Tongue (tissue), 2 donors: ENCODE results near the gene HSF2. TPM values are rescaled to one million over a fixed set of nuclear protein-coding genes. Genes with fewer than 3 reads are reported as not detected.
A peak's percentile ranks its signal among the peaks of the same experiment; 100 is the strongest.

ENCODE experiments used
- DNase-seq: peaks from one replicate; pipeline ENCODE4 v3.0.0-alpha.2; 2015
- total RNA-seq: library from RNA; depleted of rRNA; stranded (reverse); fragments of >200 nt; gene quantifications from one replicate; pipeline ENCODE4 v1.2.3, GENCODE V29; 2014

The HSF2 gene
- total RNA-seq, 1 donor from 2014 or later: 106 TPM

DNA sequence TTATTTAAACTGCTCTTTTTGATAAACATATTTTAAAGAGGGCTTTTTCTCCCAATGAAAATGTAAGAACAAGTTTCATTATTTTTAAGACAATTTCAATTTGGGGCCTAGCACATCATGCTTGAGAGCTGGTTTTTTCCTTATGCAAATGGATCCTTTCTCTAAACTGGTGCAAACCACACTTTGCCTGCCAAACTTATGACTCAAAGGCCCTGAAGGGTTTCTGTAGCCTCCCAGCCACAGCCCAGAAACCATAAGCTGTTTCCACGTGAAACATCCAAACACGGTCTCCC is 451 bp upstream of the HSF2 start:
- no peak for DNase-seq

DNA sequence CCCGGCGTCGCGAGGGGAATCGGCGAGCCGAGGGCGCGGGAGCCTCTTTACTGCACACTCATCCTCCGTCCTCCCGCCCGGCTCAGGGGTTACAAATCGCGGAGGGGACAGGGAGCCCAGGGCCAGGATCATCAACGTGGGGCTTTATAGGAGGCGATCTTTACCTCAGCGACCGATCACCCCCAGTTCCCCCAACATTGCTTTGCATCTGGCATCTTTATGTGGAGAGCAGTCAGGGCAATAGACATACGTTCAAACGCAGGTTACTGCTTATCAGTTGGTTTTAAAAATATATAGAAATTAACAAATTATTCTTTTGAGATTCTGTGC is 634 bp downstream of the HSF2 start:
- peak; percentile 54 for DNase-seq

DNA sequence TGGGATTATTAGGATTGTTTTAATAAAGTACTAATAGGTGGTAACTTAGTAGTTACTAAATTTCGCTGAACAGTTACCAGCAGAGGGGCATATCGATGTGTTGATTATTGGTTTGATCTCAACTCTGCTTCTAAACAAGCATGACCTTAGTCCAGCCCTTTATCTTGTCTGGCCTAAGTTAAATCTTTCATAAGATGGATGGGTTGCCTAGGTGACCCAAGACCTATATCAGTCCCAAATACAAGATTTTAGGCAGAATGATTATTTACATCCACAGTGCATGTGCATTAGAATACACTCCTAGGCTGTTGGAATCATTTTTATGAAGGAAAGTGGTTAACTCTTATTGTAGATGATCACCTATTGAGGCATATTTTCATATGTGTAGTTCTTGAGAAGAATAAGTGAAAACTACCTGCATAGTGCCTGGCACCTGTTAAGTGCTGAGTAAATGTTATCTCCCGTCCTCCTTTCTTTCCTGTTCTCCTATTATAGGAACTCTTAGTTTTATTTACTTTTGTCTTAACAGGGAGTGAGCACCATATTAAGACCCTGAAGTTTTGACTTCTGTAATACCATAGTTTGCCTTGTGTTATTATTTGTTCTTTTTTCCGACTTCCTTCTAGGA is 1.1 kb downstream of the HSF2 start:
- no peak for DNase-seq

DNA sequence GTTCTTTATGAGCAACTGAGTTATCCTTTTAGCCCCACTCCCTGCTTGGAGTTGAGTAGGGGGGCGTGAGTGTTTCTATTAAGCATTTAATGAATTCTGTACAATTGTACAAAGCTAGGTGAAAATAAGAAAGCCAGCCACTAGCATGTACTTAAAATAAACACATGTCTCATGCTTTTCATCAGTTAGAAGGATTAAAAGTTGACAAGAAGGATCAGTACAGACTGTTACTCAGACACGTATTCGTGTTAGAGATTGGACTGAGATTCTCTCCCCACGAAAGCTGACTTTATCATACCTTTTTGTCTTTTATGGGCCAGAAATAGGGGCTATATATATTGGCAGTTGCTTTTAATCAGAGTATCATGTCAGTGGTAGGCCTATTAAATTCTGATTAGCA is 1.7 kb downstream of the HSF2 start:
- DNase-seq: no peak

DNA sequence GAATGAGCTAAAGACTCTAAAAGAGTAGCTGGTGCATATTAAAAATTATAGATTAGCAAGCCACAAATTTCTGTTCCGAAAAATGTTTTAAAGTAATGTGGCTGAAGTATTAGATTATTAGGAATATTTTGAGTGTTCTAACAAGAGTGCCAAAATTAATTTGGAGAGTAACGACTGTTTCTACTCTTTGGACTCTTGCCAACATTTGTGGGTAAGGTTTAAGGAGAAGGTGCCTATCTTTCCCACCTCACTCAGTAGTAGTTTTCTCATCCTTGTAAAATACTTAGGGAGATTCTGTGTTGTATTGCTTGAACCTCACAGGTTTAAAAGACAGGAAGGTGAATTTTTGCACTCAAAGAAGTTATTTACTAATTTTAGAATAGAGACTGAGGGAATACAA is 5.0 kb downstream of the HSF2 start:
- no peak for DNase-seq

DNA sequence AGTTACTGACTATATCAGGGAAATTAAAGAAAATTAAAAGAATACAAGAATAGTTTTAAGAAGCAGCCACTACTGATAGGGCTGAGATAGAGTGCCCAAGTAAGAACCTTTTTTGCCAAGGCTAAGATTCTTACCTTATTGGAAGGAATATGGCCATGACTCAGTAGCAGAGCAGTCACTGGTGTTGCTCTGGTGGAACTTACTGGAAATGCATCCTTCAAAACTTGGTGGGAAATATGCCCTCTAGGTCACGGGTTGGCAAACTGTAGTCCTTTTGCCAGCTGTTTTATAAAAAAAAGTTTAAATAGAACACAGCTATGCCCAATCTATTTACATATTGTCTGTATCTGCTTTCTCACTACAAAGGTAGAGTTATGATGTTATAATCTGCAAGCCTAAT is 6.0 kb downstream of the HSF2 start:
- no peak for DNase-seq

DNA sequence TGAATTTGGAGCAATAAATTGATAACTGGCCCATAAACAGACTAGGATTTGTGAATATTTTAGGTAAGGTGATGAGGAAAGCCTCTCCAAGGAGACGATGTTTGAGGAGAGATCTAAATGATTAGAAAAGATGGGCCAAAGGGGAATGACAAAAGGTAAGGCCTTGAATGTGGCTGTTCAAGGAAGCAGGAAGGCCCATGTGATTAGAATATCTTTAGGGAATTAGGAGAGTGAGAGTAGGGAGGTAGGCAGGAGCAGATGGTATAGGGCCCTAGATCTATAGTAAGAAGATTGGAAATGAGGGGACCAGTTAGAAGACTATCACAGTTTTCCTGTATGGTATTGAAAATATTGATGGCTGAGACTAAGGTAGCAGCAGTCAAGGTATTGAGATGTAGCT is 6.7 kb downstream of the HSF2 start:
- no peak for DNase-seq

DNA sequence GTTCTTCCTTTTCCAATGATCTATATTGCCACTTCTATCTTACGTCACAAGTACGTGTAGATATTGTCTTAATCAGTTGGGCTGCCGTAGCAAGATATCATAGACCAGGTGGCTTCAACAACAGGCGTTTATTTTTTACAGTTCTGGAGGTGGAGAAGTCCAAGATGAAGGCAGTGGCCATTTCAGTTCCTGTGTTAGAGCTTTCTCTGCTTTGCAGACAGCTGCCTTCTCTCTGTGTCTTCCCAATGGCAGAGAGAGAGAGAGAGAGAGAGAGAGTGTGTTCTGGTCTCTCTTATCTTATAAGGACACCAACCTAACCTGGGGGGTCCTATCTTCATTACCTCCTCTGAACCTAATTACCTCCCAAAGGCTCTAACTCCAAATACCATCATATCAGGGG is 8.3 kb downstream of the HSF2 start:
- no peak for DNase-seq

DNA sequence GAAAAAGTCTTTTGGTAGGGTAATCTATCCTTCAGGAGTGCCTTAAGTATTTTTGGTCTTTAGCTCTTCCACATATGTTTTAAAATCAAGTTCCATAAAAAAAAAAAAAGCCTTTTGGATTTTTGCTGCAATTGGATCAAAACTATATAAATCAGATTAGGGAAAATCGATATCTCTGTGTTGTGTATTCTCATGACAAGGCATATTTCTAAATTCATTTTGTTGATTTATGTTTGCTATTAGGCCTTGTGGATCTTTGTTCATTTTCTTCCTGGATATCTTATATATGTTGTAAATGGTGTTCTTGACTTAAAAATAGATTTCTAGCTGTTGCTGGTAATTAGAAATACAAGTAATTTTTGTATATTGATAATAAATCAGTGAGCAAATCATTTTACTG is 8.8 kb downstream of the HSF2 start:
- DNase-seq: no peak

DNA sequence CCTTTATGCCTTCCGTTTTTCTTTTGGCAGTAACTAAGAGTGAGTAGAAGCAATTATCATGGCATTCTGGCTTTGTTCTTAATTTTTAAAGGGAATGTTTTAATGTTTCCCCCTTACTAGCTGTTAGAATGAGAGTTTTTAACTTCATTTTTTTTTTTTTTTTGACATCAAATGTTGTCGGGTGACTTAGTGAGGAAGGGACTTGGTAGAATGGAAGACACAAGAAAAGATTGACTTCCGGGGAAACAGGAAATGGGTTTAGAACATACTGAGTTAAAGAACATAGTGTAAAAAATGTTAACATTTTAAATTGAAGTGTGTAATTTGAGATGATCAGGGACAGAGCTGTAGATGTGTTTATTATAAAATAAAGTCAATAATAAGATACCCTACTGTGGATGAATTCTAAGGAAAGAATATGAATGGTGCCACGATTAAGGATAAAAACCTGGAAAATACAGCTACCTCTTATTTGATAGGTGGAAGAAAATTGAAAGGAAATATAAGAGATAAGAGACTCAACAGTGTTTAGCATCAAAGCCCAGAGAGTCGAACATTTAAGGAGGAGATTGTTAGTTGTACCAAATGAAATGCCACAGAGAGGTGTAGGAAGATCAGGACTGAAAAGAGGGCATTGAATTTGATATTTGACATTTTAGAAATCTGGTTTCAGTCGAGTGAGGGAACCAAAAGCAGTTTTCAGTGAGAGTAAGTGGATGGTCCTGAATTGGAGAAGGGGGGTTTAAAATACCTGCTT is 9.4 kb downstream of the HSF2 start:
- DNase-seq: no peak

DNA sequence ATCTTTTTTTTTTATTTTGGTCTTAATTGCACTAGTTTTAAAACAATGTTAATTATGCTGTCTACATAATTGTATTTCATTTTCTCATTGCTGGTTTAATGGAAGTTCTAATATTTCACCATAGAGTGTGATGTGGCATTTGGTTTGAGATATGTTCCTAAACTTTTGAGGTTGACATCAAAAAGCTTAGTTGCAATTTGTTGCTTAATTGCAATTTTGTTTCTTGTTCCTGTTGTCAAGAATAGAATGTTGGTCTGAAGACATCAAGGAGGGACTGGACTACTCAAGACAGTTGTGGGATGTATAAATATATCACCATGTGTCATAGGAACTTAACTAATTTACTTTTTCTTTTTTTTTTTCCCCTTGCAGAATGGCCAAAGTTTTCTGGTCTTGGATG is 12.5 kb downstream of the HSF2 start:
- DNase-seq: no peak

DNA sequence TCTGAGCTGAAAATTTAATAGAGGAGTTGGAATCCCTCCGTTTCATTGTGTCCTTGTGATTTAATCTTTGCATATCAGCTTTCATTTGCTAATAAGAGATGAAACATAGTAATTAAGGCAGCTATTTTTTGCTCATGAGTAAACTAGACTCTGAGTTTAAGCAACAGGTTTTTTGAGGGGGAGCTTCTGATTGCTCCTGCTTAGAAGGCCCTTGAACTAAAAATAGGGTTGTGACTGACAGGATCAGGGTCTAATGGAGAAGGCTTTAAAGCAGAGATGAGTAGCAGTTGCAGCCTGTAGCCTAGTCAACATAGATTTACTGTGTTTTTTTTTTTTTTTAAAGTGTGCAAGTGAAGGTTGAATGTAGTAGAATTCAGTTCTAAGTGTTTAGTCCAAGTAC is 17.4 kb downstream of the HSF2 start:
- DNase-seq: peak; percentile 64

DNA sequence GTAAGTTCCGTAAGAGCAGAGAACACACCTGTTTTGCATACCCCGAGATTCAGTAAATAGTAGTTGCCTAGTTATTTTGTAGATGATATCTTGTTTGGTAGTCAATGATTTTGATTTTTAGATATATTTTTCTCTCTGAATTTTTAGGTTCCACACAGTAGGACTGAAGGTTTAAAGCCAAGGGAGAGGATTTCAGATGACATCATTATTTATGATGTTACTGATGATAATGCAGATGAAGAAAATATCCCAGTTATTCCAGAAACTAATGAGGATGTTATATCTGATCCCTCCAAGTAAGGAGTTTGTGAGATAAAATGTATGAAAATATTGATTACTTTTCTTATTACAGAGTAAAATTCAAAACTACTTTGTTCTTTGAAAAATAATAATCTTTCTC is 22.6 kb downstream of the HSF2 start:
- DNase-seq: no peak

DNA sequence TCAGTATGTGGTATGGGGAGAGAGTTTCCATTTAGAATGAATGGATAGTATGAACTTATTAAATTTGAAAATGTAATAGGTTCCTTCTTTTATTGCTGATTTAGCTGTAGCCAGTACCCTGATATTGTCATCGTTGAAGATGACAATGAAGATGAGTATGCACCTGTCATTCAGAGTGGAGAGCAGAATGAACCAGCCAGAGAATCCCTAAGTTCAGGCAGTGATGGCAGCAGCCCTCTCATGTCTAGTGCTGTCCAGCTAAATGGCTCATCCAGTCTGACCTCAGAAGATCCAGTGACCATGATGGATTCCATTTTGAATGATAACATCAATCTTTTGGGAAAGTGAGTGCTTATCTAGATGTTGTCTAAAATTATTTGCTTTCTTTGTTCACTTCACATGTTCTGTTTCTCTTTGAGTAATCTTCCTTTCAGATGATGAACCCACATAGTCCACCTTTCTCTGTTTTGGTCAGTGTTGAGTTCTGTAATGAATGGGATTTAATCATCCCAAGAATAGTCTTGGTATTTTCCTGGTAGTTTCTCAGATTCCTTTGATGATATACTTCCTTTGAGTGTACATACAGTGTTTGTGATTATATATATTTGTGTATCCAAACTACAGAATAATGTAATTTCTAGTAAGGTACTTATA is 23.3 kb downstream of the HSF2 start:
- no peak for DNase-seq

DNA sequence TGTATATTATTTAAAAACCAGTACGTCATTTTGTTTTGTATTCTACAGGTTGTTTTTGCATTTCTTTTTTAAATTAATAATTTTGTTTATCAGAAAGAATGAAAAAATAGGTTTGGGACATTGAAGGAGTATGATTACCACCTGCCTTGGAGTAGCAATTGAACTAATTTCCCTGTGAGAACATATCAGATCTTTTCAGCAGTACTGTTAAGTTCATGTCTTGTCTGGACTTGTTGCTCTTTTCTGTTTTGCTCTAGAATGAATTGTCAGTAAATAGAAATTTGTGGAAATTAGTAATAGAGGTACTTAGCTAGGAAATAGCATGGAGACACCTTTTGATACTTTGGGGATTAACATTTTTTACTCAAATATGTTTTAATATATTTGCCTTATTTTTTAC is 24.3 kb downstream of the HSF2 start:
- DNase-seq: no peak

DNA sequence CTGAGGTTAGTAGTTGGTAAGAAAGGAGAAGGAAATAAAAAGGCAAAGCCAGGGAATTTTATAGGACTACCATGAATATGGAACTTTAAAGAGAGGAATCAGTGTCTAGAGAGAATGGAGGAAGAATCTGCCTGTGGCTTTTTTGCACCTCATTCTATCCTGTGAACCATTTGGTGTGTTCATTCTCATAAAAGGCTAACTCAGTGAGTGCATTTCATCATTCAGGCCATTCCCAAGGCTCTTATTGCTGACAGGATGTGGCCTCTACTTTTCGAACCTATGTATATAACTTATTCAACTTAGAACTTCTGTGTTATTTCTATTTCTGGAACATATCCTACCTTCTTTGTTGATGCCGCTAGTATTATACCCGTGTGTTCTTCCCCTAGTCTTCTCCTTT is 27.1 kb downstream of the HSF2 start:
- no peak for DNase-seq

DNA sequence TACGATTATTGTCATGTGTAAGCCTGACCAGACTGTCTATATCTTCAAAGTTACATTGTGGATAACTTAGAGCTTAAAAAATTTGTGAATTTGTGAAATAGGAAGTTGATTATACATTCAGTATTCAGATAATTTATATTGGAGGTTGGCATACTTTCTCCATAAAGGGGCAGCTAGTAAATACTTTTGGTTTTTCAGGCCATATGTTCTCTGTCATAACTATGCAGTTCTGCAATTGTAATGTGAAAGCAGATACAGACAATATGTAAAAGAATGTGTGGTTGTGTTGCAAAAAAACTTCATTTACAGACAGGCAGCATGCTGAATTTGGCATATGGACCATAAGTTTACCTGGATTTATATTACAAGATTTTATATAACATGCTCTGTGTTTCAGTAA is 29.3 kb downstream of the HSF2 start:
- no peak for DNase-seq

DNA sequence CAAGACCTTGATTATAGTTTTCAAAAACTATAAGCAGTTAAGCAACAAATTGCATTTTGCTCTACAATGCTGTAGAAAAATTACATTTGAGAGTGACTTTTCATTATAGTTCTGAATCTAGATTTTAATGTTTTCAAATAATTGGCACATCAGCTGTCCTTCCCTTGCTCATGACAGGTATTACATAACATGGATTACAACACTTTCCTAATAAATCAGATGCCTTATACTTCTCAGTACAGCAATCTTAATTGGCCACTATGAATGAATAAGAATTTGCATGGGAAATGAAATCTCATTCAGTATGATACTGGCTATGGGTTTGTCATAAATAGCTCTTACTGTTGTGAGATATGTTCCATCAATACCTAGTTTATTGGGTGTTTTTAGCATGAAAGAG is 29.9 kb downstream of the HSF2 start:
- no peak for DNase-seq

DNA sequence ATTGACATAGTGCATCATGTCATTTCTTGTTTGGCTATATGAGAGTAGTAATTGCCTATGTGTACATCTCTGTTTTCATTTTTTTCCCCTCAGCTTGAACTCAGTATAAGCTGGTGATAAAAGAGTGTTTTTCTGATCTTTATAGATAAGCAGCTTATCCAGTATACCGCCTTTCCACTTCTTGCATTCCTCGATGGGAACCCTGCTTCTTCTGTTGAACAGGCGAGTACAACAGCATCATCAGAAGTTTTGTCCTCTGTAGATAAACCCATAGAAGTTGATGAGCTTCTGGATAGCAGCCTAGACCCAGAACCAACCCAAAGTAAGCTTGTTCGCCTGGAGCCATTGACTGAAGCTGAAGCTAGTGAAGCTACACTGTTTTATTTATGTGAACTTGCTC is 32.3 kb downstream of the HSF2 start:
- DNase-seq: no peak

DNA sequence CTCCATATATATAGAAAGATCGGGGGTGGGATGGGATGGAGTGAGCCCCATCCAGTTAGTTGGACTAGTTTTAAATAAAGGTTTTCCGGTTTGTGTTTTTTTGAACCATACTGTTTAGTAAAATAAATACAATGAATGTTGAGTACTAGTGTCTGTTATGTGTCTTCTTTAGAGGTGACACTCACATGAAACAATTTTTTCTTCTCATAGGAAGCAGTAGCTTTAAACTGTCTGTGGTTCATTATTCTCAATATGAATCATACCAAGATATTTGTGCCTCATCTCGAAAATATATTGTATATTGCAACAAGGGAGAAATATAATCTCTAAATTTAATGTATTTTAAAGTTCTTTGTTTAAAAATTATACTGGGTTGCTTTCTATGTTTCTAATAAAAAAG is 33.4 kb downstream of the HSF2 start:
- no peak for DNase-seq

DNA sequence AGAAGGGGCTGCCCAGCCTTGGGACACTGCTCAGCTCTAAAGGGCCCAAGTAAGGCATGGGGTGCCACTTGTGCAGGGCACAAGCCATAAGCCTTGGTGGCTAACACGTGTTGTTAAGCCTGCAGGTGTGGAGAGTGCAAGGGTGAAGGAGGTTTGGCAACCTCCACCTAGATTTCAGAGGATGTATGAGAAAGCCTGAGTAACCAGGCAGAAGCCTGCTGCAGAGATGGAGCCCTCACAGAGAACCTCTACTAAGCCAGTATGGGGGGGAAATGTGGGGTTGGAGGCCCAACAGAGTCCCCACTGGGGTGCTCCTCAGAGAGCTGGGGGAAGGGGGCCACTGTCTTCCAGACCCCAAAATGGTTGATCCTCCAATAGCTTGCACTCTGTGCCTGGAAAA is 39.5 kb downstream of the HSF2 start:
- DNase-seq: no peak

DNA sequence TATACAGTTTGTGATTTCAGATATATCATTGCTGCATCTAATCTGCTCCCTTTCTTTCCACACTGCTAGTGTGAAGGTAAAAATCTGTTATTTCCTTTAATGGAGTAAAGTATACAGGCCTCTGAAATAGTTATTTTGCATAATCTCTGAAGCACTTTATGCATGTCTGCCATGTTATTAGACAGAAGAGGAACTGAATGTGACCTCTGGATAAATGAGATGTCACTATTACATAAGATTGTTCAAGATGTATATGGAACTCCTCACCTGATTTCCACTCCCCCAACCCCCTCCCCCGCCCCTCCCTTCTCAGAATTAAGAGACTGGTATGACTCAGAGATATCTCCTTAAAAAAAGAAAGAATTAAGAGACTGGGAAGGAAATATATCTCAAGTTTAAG is 45.8 kb downstream of the HSF2 start:
- DNase-seq: no peak

DNA sequence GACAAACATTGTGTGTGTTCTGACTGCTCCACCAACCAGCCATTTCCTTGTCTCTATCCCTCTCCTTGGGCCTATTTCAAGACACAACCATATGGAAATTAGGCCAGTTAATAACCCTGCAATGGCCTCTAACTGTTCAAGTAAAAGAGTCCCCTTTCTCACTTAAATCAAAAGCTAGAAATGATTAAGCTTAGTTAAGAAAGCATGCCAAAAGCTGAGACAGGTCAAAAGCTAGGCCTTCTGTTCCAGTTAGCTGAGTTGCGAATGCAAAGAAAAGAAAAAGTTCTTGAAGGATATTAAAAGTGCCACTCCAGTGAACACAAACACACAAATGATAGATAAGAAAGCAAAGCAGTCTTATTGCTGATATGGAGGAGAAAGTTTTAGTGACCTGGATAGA is 49.6 kb downstream of the HSF2 start:
- DNase-seq: no peak

DNA sequence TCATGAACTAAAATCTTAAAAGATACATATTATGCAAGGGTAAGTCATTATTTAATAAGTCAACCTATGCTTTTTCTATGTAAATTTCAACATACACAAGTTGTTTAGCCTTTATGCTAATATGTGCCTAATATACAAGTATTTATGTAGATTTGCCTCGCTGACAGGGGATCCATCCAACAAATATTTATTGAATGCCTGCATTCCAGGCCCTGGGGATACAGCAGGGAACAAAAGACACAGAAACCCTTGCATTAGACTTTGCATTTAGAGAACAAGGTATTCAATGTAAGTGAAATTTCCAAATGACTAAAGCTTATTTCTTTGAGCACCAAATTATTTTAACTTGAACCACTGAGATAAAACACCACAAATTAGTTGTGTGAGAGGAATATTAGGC is 53.1 kb downstream of the HSF2 start:
- no peak for DNase-seq
